NCI-H526 treated with DMSO at 0.1 percent for 48 hours (cell line): ENCODE measurements around the gene COL23A1.
"Not testable (repeated sequence)": the region's sequence is repeated elsewhere in the genome, so short reads cannot be mapped to it uniquely, and the experiment has no call there.

ENCODE experiments used
- DNase-seq: peaks from one replicate; lab custom pipeline; 2025; lab: John Stamatoyannopoulos, UW

The COL23A1 gene

GRCh38 chr5:178588769-178589168 is 1.4 kb downstream of the COL23A1 start:
- no peak for DNase-seq

GRCh38 chr5:178587763-178588611 is 2.2 kb downstream of the COL23A1 start:
- no peak for DNase-seq

GRCh38 chr5:178586396-178586795 is 3.8 kb downstream of the COL23A1 start:
- no peak for DNase-seq

GRCh38 chr5:178585421-178585820 is 4.8 kb downstream of the COL23A1 start:
- DNase-seq: not testable (repeated sequence)

GRCh38 chr5:178583279-178583678 is 6.9 kb downstream of the COL23A1 start:
- no peak for DNase-seq

- DNase-seq: no peak
These were observed 7.9 kb downstream of the COL23A1 start for GRCh38 chr5:178582291-178582690.

GRCh38 chr5:178581621-178582020 is 8.6 kb downstream of the COL23A1 start:
- DNase-seq: peak; percentile 18

GRCh38 chr5:178580271-178580955 is 9.8 kb downstream of the COL23A1 start:
- no peak for DNase-seq

- DNase-seq: no peak
These were observed 12.2 kb downstream of the COL23A1 start for GRCh38 chr5:178577944-178578343.

- DNase-seq: no peak
These were observed 12.8 kb downstream of the COL23A1 start for GRCh38 chr5:178577376-178577839.

GRCh38 chr5:178576591-178577351 is 13.4 kb downstream of the COL23A1 start:
- DNase-seq: no peak

GRCh38 chr5:178573216-178573615 is 17.0 kb downstream of the COL23A1 start:
- DNase-seq: no peak

GRCh38 chr5:178572617-178573016 is 17.6 kb downstream of the COL23A1 start:
- DNase-seq: no peak

- no peak for DNase-seq
These were observed 20.7 kb downstream of the COL23A1 start for GRCh38 chr5:178569485-178569884.

GRCh38 chr5:178564811-178565550 is 25.2 kb downstream of the COL23A1 start:
- DNase-seq: no peak

- DNase-seq: no peak
These were observed 25.8 kb downstream of the COL23A1 start for GRCh38 chr5:178564397-178564796.

GRCh38 chr5:178563621-178564020 is 26.6 kb downstream of the COL23A1 start:
- no peak for DNase-seq

- DNase-seq: no peak
These were observed 28.4 kb downstream of the COL23A1 start for GRCh38 chr5:178561746-178562264.

- DNase-seq: no peak
These were observed 29.3 kb downstream of the COL23A1 start for GRCh38 chr5:178560911-178561310.

GRCh38 chr5:178557416-178557815 is 32.8 kb downstream of the COL23A1 start:
- DNase-seq: no peak

- DNase-seq: no peak
These were observed 34.4 kb downstream of the COL23A1 start for GRCh38 chr5:178555771-178556211.
